HFFc6 (cell line): ENCODE data around the gene PPP2R5E. TPM values are rescaled to one million over a fixed set of nuclear protein-coding genes. Genes with fewer than 3 reads are reported as not detected.

ENCODE experiments used
- DNase-seq: peaks from one replicate; pipeline ENCODE4 v3.0.0-alpha.2; 2018
- H3K27ac Mint-ChIP-seq: 2 replicates; pipeline ENCODE4 v1.8.0; 2020; ENCODE audit warnings: mild to moderate bottlenecking, mixed read lengths
- H3K27me3 Mint-ChIP-seq: 2 replicates; pipeline ENCODE4 v1.8.0; 2021; ENCODE audit warnings: mild to moderate bottlenecking, moderate library complexity, mixed read lengths; ENCODE audit not compliant: insufficient read depth
- H3K36me3 Mint-ChIP-seq: 2 replicates; pipeline ENCODE4 v1.8.0; 2021; ENCODE audit warnings: low read depth, mixed read lengths
- H3K4me1 Mint-ChIP-seq: 2 replicates; pipeline ENCODE4 v1.8.0; 2020; ENCODE audit warnings: low read depth, mixed read lengths
- H3K4me3 Mint-ChIP-seq: 2 replicates; pipeline ENCODE4 v1.8.0; 2020; ENCODE audit warnings: mild to moderate bottlenecking, moderate library complexity, mixed read lengths
- H3K9me3 Mint-ChIP-seq: 2 replicates; pipeline ENCODE4 v1.8.0; 2020; ENCODE audit warnings: mild to moderate bottlenecking, mixed read lengths
- total RNA-seq, 6 experiments: library from RNA; stranded (reverse); fragmentation: NEBNext Ultra II Directional; extraction: Animal tissue kit (Norgen Biotek cat#: 25700); gene quantifications; 2 replicates in 1 of 6; 3 replicates in 5 of 6; pipeline ENCODE4 v1.2.3, GENCODE V29; 2021
- TF ChIP-seq, protein P1 (sequence below): fragments of 200-600 bp; sonication (generic); IDR thresholded peaks from 2 replicates; pipeline ENCODE4 v1.5.0; 2021; ENCODE audit warnings: antibody characterized with exemption, mild to moderate bottlenecking

The PPP2R5E gene
- total RNA-seq, 6 experiments from 2014 or later = 50.1 to 56.8 (median 54.3) TPM

DNA sequence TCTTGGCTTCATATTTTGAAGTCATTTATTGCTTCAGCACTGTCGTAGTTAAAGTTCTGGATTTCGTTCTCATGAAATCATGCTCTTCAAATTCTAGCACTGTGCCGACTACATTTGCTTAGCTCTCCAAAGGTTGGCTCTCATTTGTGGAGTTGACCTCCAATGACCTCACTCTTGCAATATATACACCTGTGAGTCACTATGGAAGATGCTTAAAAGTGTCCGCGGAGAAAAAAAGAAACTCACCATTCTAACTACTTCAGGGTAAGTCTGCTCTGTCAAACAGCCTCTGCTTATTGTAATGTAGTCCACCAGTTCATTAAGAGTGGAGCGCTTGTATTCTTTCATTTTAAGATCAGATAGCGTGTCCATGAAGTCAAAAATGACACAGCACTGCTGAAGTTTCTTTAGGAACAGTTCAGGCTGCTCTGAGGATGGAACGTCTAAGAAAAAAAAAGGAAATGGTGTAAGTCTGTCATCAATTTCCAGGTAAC lies 89.7 kb downstream of the PPP2R5E start:
- no peak overlapping the region for H3K27ac Mint-ChIP-seq
- no peaks in the 10 kb centered on the region for H3K27me3 Mint-ChIP-seq
- H3K4me3 Mint-ChIP-seq = no peak overlapping the region
- peaks cover 28% of the 10 kb centered on the region for H3K4me1 Mint-ChIP-seq
- no peak for DNase-seq
- no peaks in the 10 kb centered on the region for H3K9me3 Mint-ChIP-seq
- H3K36me3 Mint-ChIP-seq = peaks cover 11% of the 10 kb centered on the region; the same call in 1 of the 2 replicates
- TF ChIP-seq, protein P1, sequence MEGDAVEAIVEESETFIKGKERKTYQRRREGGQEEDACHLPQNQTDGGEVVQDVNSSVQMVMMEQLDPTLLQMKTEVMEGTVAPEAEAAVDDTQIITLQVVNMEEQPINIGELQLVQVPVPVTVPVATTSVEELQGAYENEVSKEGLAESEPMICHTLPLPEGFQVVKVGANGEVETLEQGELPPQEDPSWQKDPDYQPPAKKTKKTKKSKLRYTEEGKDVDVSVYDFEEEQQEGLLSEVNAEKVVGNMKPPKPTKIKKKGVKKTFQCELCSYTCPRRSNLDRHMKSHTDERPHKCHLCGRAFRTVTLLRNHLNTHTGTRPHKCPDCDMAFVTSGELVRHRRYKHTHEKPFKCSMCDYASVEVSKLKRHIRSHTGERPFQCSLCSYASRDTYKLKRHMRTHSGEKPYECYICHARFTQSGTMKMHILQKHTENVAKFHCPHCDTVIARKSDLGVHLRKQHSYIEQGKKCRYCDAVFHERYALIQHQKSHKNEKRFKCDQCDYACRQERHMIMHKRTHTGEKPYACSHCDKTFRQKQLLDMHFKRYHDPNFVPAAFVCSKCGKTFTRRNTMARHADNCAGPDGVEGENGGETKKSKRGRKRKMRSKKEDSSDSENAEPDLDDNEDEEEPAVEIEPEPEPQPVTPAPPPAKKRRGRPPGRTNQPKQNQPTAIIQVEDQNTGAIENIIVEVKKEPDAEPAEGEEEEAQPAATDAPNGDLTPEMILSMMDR = no peak

DNA sequence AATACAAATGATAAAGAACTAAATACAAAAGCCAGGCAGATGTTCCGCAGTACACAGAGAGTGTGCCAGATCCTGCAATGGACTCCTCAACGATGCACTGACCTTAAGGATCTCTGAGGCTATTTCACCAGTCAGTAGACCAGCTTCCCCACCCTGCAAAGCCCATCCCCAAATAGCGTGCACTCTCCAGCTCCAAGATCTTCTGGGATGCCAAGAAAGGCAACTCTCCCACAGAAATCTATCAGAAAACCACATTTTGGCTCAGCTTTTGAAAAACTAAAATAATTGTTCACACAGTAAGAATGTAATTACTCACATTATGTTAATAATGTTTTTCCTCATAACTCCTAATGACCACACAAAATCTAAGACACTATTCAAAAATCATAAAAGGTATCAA lies 90.4 kb downstream of the PPP2R5E start:
- Mint-ChIP-seq H3K36me3 (peaks cover 11% of the 10 kb centered on the region; the same call in 1 of the 2 replicates), H3K9me3 (no peaks in the 10 kb centered on the region), H3K27ac (no peak overlapping the region), H3K27me3 (no peaks in the 10 kb centered on the region), H3K4me1 (peaks cover 28% of the 10 kb centered on the region), H3K4me3 (no peak overlapping the region)
- no peak for DNase-seq
- TF ChIP-seq, protein P1 = no peak

DNA sequence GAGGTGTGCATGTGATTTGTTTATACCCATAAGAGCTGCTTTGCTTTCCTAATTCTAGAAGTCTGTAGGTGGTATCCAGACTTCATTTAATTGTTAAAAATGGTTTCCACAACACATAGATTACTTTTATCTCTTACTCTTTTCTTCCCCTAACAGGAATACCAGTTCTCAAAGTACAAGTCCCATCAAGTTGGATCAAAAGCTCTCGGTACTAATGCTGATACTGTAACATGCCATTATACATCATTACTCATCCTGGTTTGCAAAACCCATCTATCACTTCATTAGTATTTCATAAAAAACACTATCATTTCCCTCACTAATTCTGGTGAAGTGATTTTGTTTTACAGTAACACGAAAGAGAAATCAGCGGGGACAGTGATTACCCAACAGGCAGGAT lies 94.3 kb downstream of the PPP2R5E start:
- Mint-ChIP-seq H3K4me3 (no peak overlapping the region), H3K9me3 (no peaks in the 10 kb centered on the region), H3K27me3 (no peaks in the 10 kb centered on the region; the same call in 1 of the 2 replicates), H3K27ac (no peak overlapping the region), H3K36me3 (peaks cover 11% of the 10 kb centered on the region; the same call in 1 of the 2 replicates), H3K4me1 (peaks cover 27% of the 10 kb centered on the region)
- no peak for DNase-seq
- TF ChIP-seq, protein P1 = no peak

DNA sequence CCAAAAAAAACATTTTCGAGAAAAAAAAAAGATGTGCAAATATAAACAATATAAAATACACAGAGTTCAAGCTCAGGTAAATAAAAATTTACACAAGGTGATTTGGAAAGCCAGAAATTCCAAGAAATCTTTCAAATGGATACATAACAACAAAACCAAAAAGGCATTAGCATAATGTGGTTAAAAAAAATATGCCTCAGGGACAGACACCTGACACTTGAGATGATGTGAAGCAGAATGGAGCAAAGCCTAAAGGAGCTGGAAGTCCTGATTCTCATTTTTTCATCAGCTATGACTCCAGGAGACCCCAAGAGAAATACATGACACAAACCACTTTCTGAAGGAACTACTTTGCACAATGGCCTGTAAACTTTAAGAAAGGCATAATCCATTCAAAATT lies 98.6 kb downstream of the PPP2R5E start:
- H3K9me3 Mint-ChIP-seq = no peaks in the 10 kb centered on the region
- TF ChIP-seq, protein P1 = no peak
- H3K4me1 Mint-ChIP-seq = peaks cover 29% of the 10 kb centered on the region
- H3K27me3 Mint-ChIP-seq = no peaks in the 10 kb centered on the region; the same call in 1 of the 2 replicates
- H3K36me3 Mint-ChIP-seq = peaks cover 4% of the 10 kb centered on the region; the same call in 1 of the 2 replicates
- H3K27ac Mint-ChIP-seq = no peak overlapping the region
- no peak overlapping the region for H3K4me3 Mint-ChIP-seq
- no peak for DNase-seq

DNA sequence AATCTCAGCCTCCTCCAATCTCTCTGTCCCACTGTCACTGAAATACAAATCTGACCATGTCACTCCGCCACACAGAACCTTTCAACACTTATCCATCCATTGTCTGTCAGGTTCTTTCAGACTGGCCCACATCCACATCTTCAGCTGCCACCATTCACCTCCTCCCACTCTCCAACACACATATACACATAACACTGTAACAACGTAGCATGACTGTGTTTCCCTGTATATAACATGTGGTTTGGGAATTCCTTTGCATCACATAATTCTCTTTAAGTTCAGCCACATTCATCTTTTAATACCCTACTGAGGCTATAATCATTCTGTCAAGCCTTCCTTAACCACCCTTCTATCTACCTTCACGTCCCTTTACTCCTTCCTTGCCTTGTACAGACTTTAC lies 99.2 kb downstream of the PPP2R5E start:
- Mint-ChIP-seq H3K27ac (no peak overlapping the region), H3K9me3 (no peaks in the 10 kb centered on the region), H3K27me3 (no peaks in the 10 kb centered on the region; the same call in 1 of the 2 replicates), H3K4me3 (no peak overlapping the region), H3K36me3 (peaks cover 4% of the 10 kb centered on the region; the same call in 1 of the 2 replicates), H3K4me1 (peaks cover 27% of the 10 kb centered on the region)
- DNase-seq = no peak
- TF ChIP-seq, protein P1 = no peak
